ENCODE measurements around the gene CNOT6L. TPM values are rescaled to one million over a fixed set of nuclear protein-coding genes. Genes with fewer than 3 reads are reported as not detected.

CNOT6L gene
- total RNA-seq, 2 donors from 2014 or later: 17.5 to 19.2 TPM

DNA sequence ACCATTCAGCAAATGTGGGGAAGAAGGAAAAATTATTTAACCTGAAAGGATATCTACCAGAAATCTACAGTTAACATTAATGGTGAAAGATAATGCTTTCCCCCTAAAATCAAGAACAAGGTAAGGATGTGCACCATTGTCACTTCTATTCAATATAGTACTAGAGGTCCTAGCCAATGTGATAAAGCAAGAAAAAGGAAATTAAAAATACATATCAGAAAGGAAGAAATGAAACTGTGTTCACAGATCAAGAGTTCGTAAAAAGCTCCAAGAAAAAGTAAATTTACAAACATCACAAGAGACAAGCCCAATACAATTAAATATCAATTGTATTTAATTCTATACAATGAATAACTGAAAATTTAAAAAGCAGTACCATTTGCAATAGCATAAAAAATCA, 57.6 kb downstream of the CNOT6L start:
- 100% methylated on average over 1 of the region's 1 CpG for WGBS, 2 donors
- TF ChIP-seq CTCF (IDR thresholded peaks at IDR 0.05) (no peak), POLR2A (IDR thresholded peaks at IDR 0.05) (no peak)
- DNase-seq (no peak), ATAC-seq (no peak)
- Histone ChIP-seq H3K36me3 (replicated peaks in 1 of 2; ENCODE audit: insufficient read depth in 1 of 2, low read depth in 2 of 2) (peaks cover 0 to 2% of the 10 kb centered on the region in 2 donors), H3K9me3 (no peaks in the 10 kb centered on the region), H3K4me1 (no peaks in the 10 kb centered on the region), H3K27ac (no peak overlapping the region), H3K4me3 (no peak overlapping the region), H3K27me3 (no peaks in the 10 kb centered on the region)
- intact Hi-C loops (cut with DNase I): no loop called here

DNA sequence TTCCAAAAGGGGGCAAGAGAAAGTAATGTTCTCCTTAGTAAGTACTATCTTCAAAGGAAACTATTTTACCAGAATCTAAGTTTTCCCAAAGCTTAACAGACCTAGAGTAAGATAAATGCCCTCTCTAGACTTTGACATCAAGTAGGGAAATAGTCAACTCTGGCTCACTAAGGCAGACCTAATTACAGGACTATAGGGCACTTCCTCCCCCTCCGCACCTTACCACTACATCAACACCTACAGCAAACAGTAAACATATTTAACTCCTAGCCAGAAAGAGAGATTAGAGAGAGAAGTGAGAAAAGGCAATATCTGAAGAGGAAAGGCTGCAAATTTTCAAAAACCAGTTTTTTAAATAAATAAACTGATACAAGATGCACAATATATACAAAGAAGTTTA, 60.4 kb downstream of the CNOT6L start:
- peaks cover 0 to 3% of the 10 kb centered on the region in 2 donors for H3K36me3 ChIP-seq (replicated peaks in 1 of 2; ENCODE audit: insufficient read depth in 1 of 2, low read depth in 2 of 2)
- ATAC-seq: no peak

GRCh38 chr4:77751764-77752163, 67.4 kb downstream of the CNOT6L start:
- Histone ChIP-seq H3K36me3 (replicated peaks in 1 of 2; ENCODE audit: insufficient read depth in 1 of 2, low read depth in 2 of 2) (peaks cover 0 to 3% of the 10 kb centered on the region in 2 donors), H3K27ac (no peak overlapping the region), H3K27me3 (no peaks in the 10 kb centered on the region), H3K9me3 (no peaks in the 10 kb centered on the region), H3K4me3 (no peak overlapping the region), H3K4me1 (no peaks in the 10 kb centered on the region)
- intact Hi-C loops (cut with DNase I): no loop called here
- ATAC-seq (no peak), DNase-seq (no peak)
- WGBS, 2 donors: 98% methylated on average over 2 of the region's 2 CpGs
- TF ChIP-seq CTCF (IDR thresholded peaks at IDR 0.05): no peak

More for the DNA sequence above, 60.4 kb downstream of the CNOT6L start:
- no peak overlapping the region for H3K4me3 ChIP-seq
- TF ChIP-seq POLR2A (IDR thresholded peaks at IDR 0.05) (no peak), CTCF (IDR thresholded peaks at IDR 0.05) (no peak)
- DNase-seq: no peak
- H3K27ac ChIP-seq: no peak overlapping the region
- WGBS, 2 donors: 100% methylated on average over 1 of the region's 1 CpG
- intact Hi-C loops (cut with DNase I): no loop called here
- H3K4me1 ChIP-seq: no peaks in the 10 kb centered on the region
- no peaks in the 10 kb centered on the region for H3K27me3 ChIP-seq
- H3K9me3 ChIP-seq: no peaks in the 10 kb centered on the region

DNA sequence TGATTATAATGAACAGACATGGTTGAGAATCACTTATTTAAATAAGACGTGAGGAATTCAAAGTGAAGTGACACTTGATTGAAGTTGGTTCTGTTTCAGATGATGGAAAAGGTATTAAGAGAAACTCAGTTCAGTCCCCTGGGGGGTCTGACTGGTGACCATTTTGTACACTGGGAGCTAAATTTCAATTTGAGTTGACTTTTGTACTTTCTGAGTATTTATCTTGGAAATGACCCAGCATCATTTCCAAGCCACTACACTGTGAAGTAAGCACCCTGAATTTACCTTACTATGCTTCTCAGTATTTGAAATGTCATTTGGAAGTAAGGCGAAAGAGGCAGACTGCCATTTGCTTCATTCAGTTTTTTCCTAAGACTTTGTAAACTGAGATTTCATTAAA, 73.4 kb downstream of the CNOT6L start:
- ATAC-seq (no peak), DNase-seq (no peak)
- Histone ChIP-seq H3K9me3 (peaks cover 0 to 3% (median 0%) of the 10 kb centered on the region in 3 donors), H3K36me3 (replicated peaks in 1 of 2; ENCODE audit: insufficient read depth in 1 of 2, low read depth in 2 of 2) (peaks cover 0 to 1% of the 10 kb centered on the region in 2 donors), H3K4me3 (no peak overlapping the region), H3K4me1 (no peaks in the 10 kb centered on the region), H3K27me3 (no peaks in the 10 kb centered on the region), H3K27ac (no peak overlapping the region)
- no peak for TF ChIP-seq CTCF (IDR thresholded peaks at IDR 0.05)
- TF ChIP-seq POLR2A (IDR thresholded peaks at IDR 0.05): no peak
- WGBS, 2 donors: 70 to 72% methylated on average over 2 of the region's 2 CpGs
- intact Hi-C loops (cut with DNase I): no loop called here

GRCh38 chr4:77742054-77742453, 77.1 kb downstream of the CNOT6L start:
- WGBS, 2 donors: 75 to 85% methylated on average over 2 of the region's 2 CpGs
- Histone ChIP-seq H3K4me3 (no peak overlapping the region), H3K4me1 (no peaks in the 10 kb centered on the region), H3K27me3 (no peaks in the 10 kb centered on the region), H3K27ac (no peak overlapping the region), H3K36me3 (replicated peaks in 1 of 2; ENCODE audit: insufficient read depth in 1 of 2, low read depth in 2 of 2) (peaks cover 7 to 8% of the 10 kb centered on the region in 2 donors), H3K9me3 (peaks cover 0 to 3% (median 0%) of the 10 kb centered on the region in 3 donors)
- no peak for DNase-seq
- TF ChIP-seq POLR2A (IDR thresholded peaks at IDR 0.05) (no peak), CTCF (IDR thresholded peaks at IDR 0.05) (no peak)
- intact Hi-C loops (cut with DNase I): no loop called here
- ATAC-seq: no peak
